GM12878 (cell line): ENCODE data around the gene RAB30. TPM values are rescaled to one million over a fixed set of nuclear protein-coding genes. Genes with fewer than 3 reads are reported as not detected.

Experiments
- ATAC-seq: fragments of 200-7000 bp; cut with Tn5 transposase; 3 replicates; pipeline ENCODE4 v1.9.1; 2020; ENCODE audit warnings: mild to moderate bottlenecking, moderate library complexity
- BruUV-seq: library from RNA; stranded (reverse); fragments of 400-500 nt; replicated peaks from 2 replicates; lab custom pipeline; 2021; lab: Mats Ljungman, UMichigan
- CTCF ChIA-PET: fragments of 300-600 bp; sonication (Branson Sonifier 250); formaldehyde crosslinking; extraction: SDS; loops from one replicate; lab custom pipeline; 2021; ENCODE audit warnings: inconsistent platforms; lab: Yijun Ruan, JAX
- POLR2A ChIA-PET: fragments of 350-600 bp; formaldehyde crosslinking; extraction: SDS; loops from one replicate; lab custom pipeline; 2021; ENCODE audit warnings: inconsistent platforms; lab: Charles Lee
- RAD21 ChIA-PET: fragments of 300-600 bp; sonication (Branson Sonifier 250); formaldehyde crosslinking; loops from one replicate; lab custom pipeline; 2023; ENCODE audit warnings: antibody characterized with exemption; ENCODE audit not compliant: unreplicated experiment; lab: Charles Lee
- SMC1A ChIA-PET: fragments of 300-600 bp; sonication (Branson Sonifier 250); formaldehyde crosslinking; loops from one replicate; lab custom pipeline; 2023; ENCODE audit not compliant: unreplicated experiment, uncharacterized antibody; lab: Charles Lee
- DNase-seq: peaks from one replicate; pipeline ENCODE4 v3.0.0-alpha.2; 2011; ENCODE audit warnings: low read depth, low spot score
- FAIRE-seq: peaks from 3 replicates; lab custom pipeline; 2011; peaks lifted over from hg19 to GRCh38; lab: Jason Lieb, UNC
- H2AFZ ChIP-seq: 2 replicates; pipeline ENCODE4 v1.6.0; 2011; ENCODE audit warnings: low read depth, low read length, control low read depth; ENCODE audit not compliant: control insufficient read depth
- H3K27ac ChIP-seq: 2 replicates; pipeline ENCODE4 v1.5.1; 2011; ENCODE audit warnings: control low read depth; ENCODE audit not compliant: control insufficient read depth, insufficient read depth
- H3K27me3 ChIP-seq, 2 experiments: replicated peaks in 1 of 2; 2 replicates each; pipeline versions ENCODE4 v1.6.0 to v1.6.1; 2011; ENCODE audit warnings: low read length in 1 of 2; ENCODE audit not compliant: control insufficient read depth in 2 of 2, insufficient read depth in 2 of 2
- H3K36me3 ChIP-seq, 2 experiments: 2 replicates each; pipeline ENCODE4 v1.5.1; 2011; ENCODE audit warnings: low read length in 1 of 2; ENCODE audit not compliant: control insufficient read depth in 2 of 2, insufficient read depth in 2 of 2
- H3K4me1 ChIP-seq: 2 replicates; pipeline ENCODE4 v1.6.1; 2011; ENCODE audit warnings: mild to moderate bottlenecking, low read length, moderate library complexity, mixed read lengths; ENCODE audit not compliant: control insufficient read depth, insufficient read depth
- H3K4me2 ChIP-seq: 2 replicates; pipeline ENCODE4 v1.6.0; 2011; ENCODE audit warnings: control low read depth; ENCODE audit not compliant: control insufficient read depth, insufficient read depth
- H3K4me3 ChIP-seq: fragments of 200-600 bp; sonication (generic); 2 replicates; pipeline ENCODE4 v1.5.1; 2016
- H3K79me2 ChIP-seq: 2 replicates; pipeline ENCODE4 v1.6.0; 2011; ENCODE audit warnings: low read length; ENCODE audit not compliant: control insufficient read depth, insufficient read depth
- H3K9ac ChIP-seq: 2 replicates; pipeline ENCODE4 v1.8.0; 2011; ENCODE audit warnings: low read length, control low read depth, mixed read lengths; ENCODE audit not compliant: control insufficient read depth, insufficient read depth
- H3K9me3 ChIP-seq: replicated peaks from 3 replicates; pipeline ENCODE4 v1.5.1; 2011; ENCODE audit warnings: mild to moderate bottlenecking, low read length; ENCODE audit not compliant: control insufficient read depth, insufficient read depth
- H4K20me1 ChIP-seq: 2 replicates; pipeline ENCODE4 v1.6.0; 2011; ENCODE audit not compliant: control insufficient read depth, insufficient read depth
- GABPA ChIP-seq: IDR thresholded peaks from 2 replicates; pipeline ENCODE4 v1.6.1; 2014; ENCODE audit warnings: antibody characterized with exemption, low read depth, mild to moderate bottlenecking, inconsistent platforms
- NR2F1 ChIP-seq: fragments of 450-650 bp; conservative IDR thresholded peaks from 2 replicates; pipeline ENCODE4 v1.6.1; 2017; ENCODE audit warnings: mild to moderate bottlenecking
- PBX3 ChIP-seq: IDR thresholded peaks from 2 replicates; pipeline ENCODE4 v1.6.1; 2011; ENCODE audit warnings: mild to moderate bottlenecking, low read depth, low read length, moderate library complexity; ENCODE audit not compliant: insufficient replicate concordance
- ZNF687 ChIP-seq: fragments of 450-650 bp; IDR thresholded peaks from 2 replicates; pipeline ENCODE4 v1.6.1; 2017; ENCODE audit warnings: mild to moderate bottlenecking, moderate library complexity
- WGBS: methylation state at CpG from one replicate; pipeline ENCODE4 v1.1.6; 2016; ENCODE audit warnings: low lambda C conversion rate; ENCODE audit not compliant: insufficient replicate concordance, insufficient coverage; ENCODE audit errors: missing lambda C conversion rate; 5-methylcytosine and 5-hydroxymethylcytosine counted together
- in situ Hi-C: fragments of 300-500 bp; cut with MboI; formaldehyde crosslinking; loops from 9 replicates; pipeline ENCODE4 v1.14.3; 2018; ENCODE audit warnings: mixed read lengths
- intact Hi-C: fragments of 100-400 bp; cut with micrococcal nuclease; formaldehyde crosslinking; loops from one replicate; pipeline ENCODE4 v1.14.2; 2022; ENCODE audit not compliant: unreplicated experiment
- polyA plus RNA-seq, 11 experiments: library from polyadenylated mRNA; depleted of rRNA in 4 of 11; unstranded in 6 of 11; stranded (reverse) in 5 of 11; fragments of >200 nt; fragmentation: Nextera tagmentation in 4 of 11; fragmentation: Illumina TruSeq in 1 of 11; extraction: Ambion mirVana in 4 of 11; extraction: Trizol in 1 of 11; gene quantifications; 1 replicate in 1 of 11; 2 replicates in 10 of 11; pipeline versions ENCODE4 v1.2.1 to v1.2.3, GENCODE V29; 2011 to 2016; ENCODE audit warnings: inconsistent platforms in 2 of 11, missing spikeins in 2 of 11, low read depth in 1 of 11
- total RNA-seq, 4 experiments: library from RNA; depleted of rRNA in 3 of 4; stranded (reverse); fragments of >200 nt in 3 of 4; fragmentation: Illumina TruSeq in 1 of 4; extraction: Trizol in 1 of 4; gene quantifications; 2 replicates each; pipeline versions ENCODE4 v1.2.1 to v1.2.3, GENCODE V29; 2013 to 2021

Gene RAB30
- total and polyA plus RNA-seq, 10 of the 15 experiments (the other 5 are each of a cell fraction or from before 2014, with no cell fraction given), result 9.8 to 26.7 (median 19.2) TPM

- no peak for ATAC-seq
- WGBS, result 50% methylated on average over 2 of the region's 2 CpGs
- H3K9ac ChIP-seq, result no peak overlapping the region
- no peak overlapping the region for H3K4me3 ChIP-seq
- ChIA-PET CTCF (interaction anchor here (1.2 kb wide), 1 partner anchor 126 kb away, joined by 3 read pairs; no protein-coding TSS in a partner anchor), RAD21 (interaction anchor here (0.6 to 2.7 kb wide), 7 partner anchors 10 to 70 kb away, joined by 3 to 15 read pairs (median 6); no protein-coding TSS in a partner anchor), POLR2A (interaction anchor here (0.6 to 3.2 kb wide), 6 partner anchors 9 to 50 kb away, joined by 3 to 21 read pairs (median 6); no protein-coding TSS in a partner anchor), SMC1A (interaction anchor here (0.6 to 3.3 kb wide), 16 partner anchors 9 to 149 kb away, joined by 3 to 21 read pairs (median 4); partner anchors contain the start of gene RAB30)
- peaks cover 37% of the 10 kb centered on the region for H3K4me1 ChIP-seq
- no peak for TF ChIP-seq ZNF687
- TF ChIP-seq NR2F1, result 0 out of 2 replicates have a peak, but pooled peaks have one; percentile 31
- TF ChIP-seq PBX3, result no peak
- no peak for TF ChIP-seq GABPA
- peaks cover 39% of the 10 kb centered on the region for H3K79me2 ChIP-seq
- no peak overlapping the region for H2AFZ ChIP-seq
- BruUV-seq, result no TSS peak
- H3K4me2 ChIP-seq, result no peak overlapping the region
- no peaks in the 10 kb centered on the region for H4K20me1 ChIP-seq
- no peaks in the 10 kb centered on the region for H3K27me3 ChIP-seq
- FAIRE-seq, result no peak
- H3K36me3 ChIP-seq, result peaks cover 0 to 4% of the 10 kb centered on the region in 2 experiments; a peak in 2 of 4 replicates
- in situ Hi-C loops (no loop called here), intact Hi-C loops (no loop called here)
- H3K27ac ChIP-seq, result no peak overlapping the region
- DNase-seq, result no peak
- H3K9me3 ChIP-seq, result peaks cover 32% of the 10 kb centered on the region
Observed at GRCh38 chr11:83056204-83056603, 15.5 kb downstream of the RAB30 start.
